Loucy (cell line): ENCODE results near the gene LY86.

Experiments used
- H2AFZ ChIP-seq: fragments of 200-600 bp; sonication (generic); 2 replicates; pipeline ENCODE4 v1.6.0; 2016; ENCODE audit warnings: antibody characterized with exemption, mild to moderate bottlenecking, low read length, moderate library complexity
- H3F3A ChIP-seq: fragments of 200-600 bp; 2 replicates; pipeline ENCODE4 v1.6.0; 2016; ENCODE audit warnings: antibody characterized with exemption, low read depth, mild to moderate bottlenecking
- H3K27me3 ChIP-seq: fragments of 200-600 bp; sonication (generic); 2 replicates; pipeline ENCODE4 v1.6.1; 2014; ENCODE audit warnings: low read length, mild to moderate bottlenecking; ENCODE audit not compliant: insufficient read depth, poor library complexity, severe bottlenecking
- H3K36me3 ChIP-seq: fragments of 200-600 bp; sonication (generic); 2 replicates; pipeline ENCODE4 v1.6.1; 2016; ENCODE audit warnings: low read length; ENCODE audit not compliant: insufficient read depth
- H3K4me1 ChIP-seq: fragments of 200-600 bp; sonication (generic); 2 replicates; pipeline ENCODE4 v1.5.1; 2014; ENCODE audit warnings: low read length, mild to moderate bottlenecking; ENCODE audit not compliant: insufficient read depth, poor library complexity, severe bottlenecking
- H3K4me2 ChIP-seq: fragments of 200-600 bp; sonication (generic); 2 replicates; pipeline ENCODE4 v1.6.0; 2014; ENCODE audit warnings: antibody characterized with exemption, low read length, low read depth, mild to moderate bottlenecking; ENCODE audit not compliant: poor library complexity, severe bottlenecking
- H3K4me3 ChIP-seq: fragments of 200-600 bp; sonication (generic); 2 replicates; pipeline ENCODE4 v1.5.1; 2014; ENCODE audit warnings: low read length, mild to moderate bottlenecking, mixed read lengths; ENCODE audit not compliant: poor library complexity, severe bottlenecking
- H3K79me2 ChIP-seq: fragments of 200-600 bp; sonication (generic); 2 replicates; pipeline ENCODE4 v1.6.1; 2014; ENCODE audit warnings: low read length; ENCODE audit not compliant: insufficient read depth
- H3K9ac ChIP-seq: fragments of 200-600 bp; sonication (generic); 2 replicates; pipeline ENCODE4 v1.6.0; 2014; ENCODE audit warnings: mild to moderate bottlenecking, low read depth, low read length, moderate library complexity; ENCODE audit not compliant: poor library complexity, severe bottlenecking
- H3K9me2 ChIP-seq: fragments of 200-600 bp; sonication (generic); replicated peaks from 2 replicates; pipeline ENCODE4 v1.6.1; 2016; ENCODE audit warnings: low read depth, low read length, mixed read lengths
- H3K9me3 ChIP-seq: fragments of 200-600 bp; sonication (generic); 2 replicates; pipeline ENCODE4 v1.6.1; 2014; ENCODE audit warnings: mild to moderate bottlenecking, antibody characterized with exemption, low read length, low read depth; ENCODE audit not compliant: insufficient read depth
- H4K20me1 ChIP-seq: fragments of 200-600 bp; sonication (generic); 2 replicates; pipeline ENCODE4 v1.6.0; 2014; ENCODE audit warnings: antibody characterized with exemption, low read length, mild to moderate bottlenecking; ENCODE audit not compliant: insufficient read depth, poor library complexity, severe bottlenecking
- CTCF ChIP-seq: fragments of 200-600 bp; sonication (generic); conservative IDR thresholded peaks from 2 replicates; pipeline ENCODE4 v1.5.1; 2014; ENCODE audit warnings: mild to moderate bottlenecking, antibody characterized with exemption, low read length
- EZH2phosphoT487 ChIP-seq: fragments of 200-600 bp; IDR thresholded peaks from 2 replicates; pipeline ENCODE4 v1.6.1; 2018; ENCODE audit warnings: antibody characterized with exemption, mild to moderate bottlenecking, moderate library complexity, borderline replicate concordance

LY86 gene

GRCh38 chr6:6676910-6677441 is 88.5 kb downstream of the LY86 start:
- Histone ChIP-seq H3K4me1 (peaks cover 4% of the 10 kb centered on the region), H3K9me2 (no peaks in the 10 kb centered on the region), H2AFZ (peak overlapping the region; percentile 86), H3K27me3 (no peaks in the 10 kb centered on the region), H4K20me1 (no peaks in the 10 kb centered on the region), H3K4me2 (peak overlapping the region; percentile 12), H3K36me3 (no peaks in the 10 kb centered on the region), H3K9me3 (no peaks in the 10 kb centered on the region), H3K79me2 (no peaks in the 10 kb centered on the region), H3K9ac (peak overlapping the region; percentile 40), H3K4me3 (peak overlapping the region; percentile 12), H3F3A (no peaks in the 10 kb centered on the region)
- TF ChIP-seq EZH2phosphoT487 = no peak
- TF ChIP-seq CTCF = peak; percentile 98

GRCh38 chr6:6678185-6678671 is 89.7 kb downstream of the LY86 start:
- TF ChIP-seq EZH2phosphoT487 (no peak), CTCF (no peak)
- no peak overlapping the region for H2AFZ ChIP-seq
- H3K9ac ChIP-seq = no peak overlapping the region
- H3K4me3 ChIP-seq = no peak overlapping the region
- no peaks in the 10 kb centered on the region for H3K9me3 ChIP-seq
- no peaks in the 10 kb centered on the region for H3K27me3 ChIP-seq
- no peaks in the 10 kb centered on the region for H3K36me3 ChIP-seq
- H3F3A ChIP-seq = no peaks in the 10 kb centered on the region
- no peaks in the 10 kb centered on the region for H4K20me1 ChIP-seq
- H3K4me2 ChIP-seq = no peak overlapping the region
- H3K79me2 ChIP-seq = no peaks in the 10 kb centered on the region
- H3K9me2 ChIP-seq = no peaks in the 10 kb centered on the region
- peaks cover 4% of the 10 kb centered on the region for H3K4me1 ChIP-seq

GRCh38 chr6:6678811-6679210 is 90.3 kb downstream of the LY86 start:
- H3K36me3 ChIP-seq = no peaks in the 10 kb centered on the region
- H2AFZ ChIP-seq = no peak overlapping the region
- H3K9ac ChIP-seq = no peak overlapping the region
- TF ChIP-seq EZH2phosphoT487 (no peak), CTCF (no peak)
- H3K9me2 ChIP-seq = no peaks in the 10 kb centered on the region
- H3K79me2 ChIP-seq = no peaks in the 10 kb centered on the region
- H3K27me3 ChIP-seq = no peaks in the 10 kb centered on the region
- H4K20me1 ChIP-seq = no peaks in the 10 kb centered on the region
- no peaks in the 10 kb centered on the region for H3K9me3 ChIP-seq
- H3K4me2 ChIP-seq = no peak overlapping the region
- peaks cover 4% of the 10 kb centered on the region for H3K4me1 ChIP-seq
- no peak overlapping the region for H3K4me3 ChIP-seq
- H3F3A ChIP-seq = no peaks in the 10 kb centered on the region
